Inflammatory macrophage treated with lipopolysaccharide for 1 hour (primary cell): ENCODE measurements around the gene BTBD16.

Experiments
- DNase-seq, 2 donors: peaks; one replicate each; pipeline ENCODE4 v3.0.0-alpha.2; 2020 to 2022

BTBD16 gene

GRCh38 chr10:122276611-122277208 lies 5.6 kb downstream of the BTBD16 start:
- no peak for DNase-seq

DNA sequence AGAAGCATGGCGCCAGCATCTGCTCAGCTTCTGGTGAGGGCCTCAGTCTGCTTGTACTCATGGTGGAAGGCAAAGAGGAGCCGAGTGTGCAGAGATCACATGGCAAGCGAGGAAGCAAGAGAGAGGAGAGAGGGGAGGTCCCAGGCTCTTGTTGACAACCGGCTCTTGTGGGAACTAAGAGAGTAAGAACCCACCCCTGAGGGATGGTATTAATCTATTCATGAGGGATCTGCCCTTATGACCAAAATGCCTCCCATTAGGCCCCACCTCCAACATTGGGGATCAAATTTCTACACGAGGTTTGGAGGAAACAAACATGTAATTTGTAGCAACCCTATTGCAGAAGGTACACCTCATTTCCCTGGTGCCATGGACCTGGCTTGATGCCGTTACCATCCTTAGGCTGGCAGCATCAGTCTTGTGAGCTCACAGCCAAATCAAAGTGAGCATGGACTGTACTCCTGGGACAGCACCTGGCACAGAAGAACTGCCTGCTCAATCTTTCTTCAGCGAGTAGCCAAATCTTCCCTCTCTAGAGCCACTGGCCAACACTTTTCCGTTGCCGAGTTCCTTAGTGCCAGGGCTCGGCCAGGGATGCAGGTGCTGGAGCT lies 6.5 kb downstream of the BTBD16 start:
- no peak for DNase-seq

DNA sequence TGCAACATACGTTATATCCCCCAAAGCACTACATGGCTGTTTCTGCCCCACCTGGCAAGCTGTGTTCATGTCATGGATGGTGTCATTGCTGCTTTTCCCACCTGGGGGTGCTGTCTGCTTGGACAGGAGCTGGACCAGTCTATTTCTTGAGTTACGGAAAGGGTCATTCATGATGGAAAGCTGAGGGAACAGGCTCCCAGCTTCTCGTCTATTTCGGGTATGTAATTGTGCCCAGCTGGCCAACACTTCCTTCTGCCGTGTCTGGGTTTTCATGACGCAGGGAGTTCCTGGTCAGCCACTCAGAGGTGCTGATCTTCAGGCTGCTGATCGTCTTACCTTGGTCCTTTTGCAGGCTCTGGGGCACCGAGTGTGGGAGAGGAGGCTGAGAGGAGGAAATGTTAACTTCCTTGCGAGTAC lies 8.6 kb downstream of the BTBD16 start:
- peak in 1 of 2 donors; percentile 2 for DNase-seq

DNA sequence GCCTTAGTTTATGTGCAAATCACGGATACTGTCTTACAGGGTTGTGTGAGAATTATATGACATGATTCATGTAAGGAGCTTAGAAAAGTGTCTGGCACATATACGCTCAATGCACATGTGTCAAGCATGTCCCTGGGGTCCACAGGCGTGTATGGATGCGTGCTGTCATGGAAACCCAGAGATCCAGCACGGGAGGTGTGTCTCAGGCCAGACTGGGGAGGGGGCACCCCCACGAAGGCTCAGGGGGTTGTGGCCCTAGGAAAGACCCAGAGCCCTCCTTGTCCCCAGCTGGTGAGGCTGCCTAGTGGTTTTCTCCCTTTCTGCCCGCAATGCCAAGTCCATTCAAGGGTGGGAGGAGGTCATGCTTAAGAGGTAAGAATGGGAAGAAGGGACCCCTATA lies 9.1 kb downstream of the BTBD16 start:
- no peak for DNase-seq

DNA sequence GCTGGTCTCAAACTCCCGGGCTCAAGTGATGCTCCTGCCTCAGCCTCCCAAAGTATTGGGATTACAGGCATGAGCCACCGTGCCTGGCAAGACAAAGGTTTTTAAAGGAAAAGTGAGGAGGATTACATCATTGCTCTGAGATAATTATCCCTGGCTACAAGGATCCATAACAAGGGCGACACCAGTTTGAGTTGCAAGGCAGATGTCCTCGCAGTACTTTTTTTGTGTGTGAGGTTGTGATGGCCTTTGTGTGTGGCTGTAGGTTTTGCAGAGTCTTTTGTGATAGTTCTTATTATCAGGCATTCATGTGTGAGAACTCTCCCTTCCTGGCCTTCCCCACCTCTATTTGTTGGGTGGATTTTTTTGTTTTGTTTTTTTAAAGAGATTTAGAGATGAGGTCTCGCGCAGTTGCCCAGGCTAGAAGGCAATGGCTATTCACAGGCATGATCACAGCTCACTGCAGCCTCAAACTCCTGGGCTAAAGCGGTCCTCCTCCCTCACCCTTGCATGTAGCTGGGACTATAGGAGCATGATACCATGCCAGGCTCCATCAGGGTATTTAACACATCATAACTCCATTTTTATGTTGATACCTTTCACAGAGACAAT lies 10.0 kb downstream of the BTBD16 start:
- DNase-seq = no peak

GRCh38 chr10:122281751-122282150 lies 10.7 kb downstream of the BTBD16 start:
- no peak for DNase-seq

- no peak for DNase-seq
Observed at GRCh38 chr10:122282253-122282671, 11.2 kb downstream of the BTBD16 start.

DNA sequence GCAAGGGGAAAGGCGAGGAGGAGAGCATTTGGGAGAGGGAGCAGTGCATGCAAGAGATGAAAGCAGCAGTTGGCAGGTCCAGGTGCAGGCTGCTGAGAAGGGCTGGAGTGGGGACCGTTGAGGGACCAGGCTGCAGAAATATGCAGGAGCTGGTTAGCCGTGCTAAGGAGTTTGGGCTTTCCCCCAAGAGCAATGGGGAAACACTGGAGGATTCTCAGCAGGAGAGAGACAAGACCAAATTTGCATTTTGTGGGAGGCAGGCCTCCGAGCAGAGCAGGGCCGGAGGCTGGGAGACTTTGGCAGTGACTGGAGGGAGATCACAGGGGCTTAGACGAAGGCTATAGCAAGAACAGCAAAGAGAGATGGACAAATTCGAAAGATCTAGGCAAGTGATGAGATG lies 11.8 kb downstream of the BTBD16 start:
- no peak for DNase-seq

DNA sequence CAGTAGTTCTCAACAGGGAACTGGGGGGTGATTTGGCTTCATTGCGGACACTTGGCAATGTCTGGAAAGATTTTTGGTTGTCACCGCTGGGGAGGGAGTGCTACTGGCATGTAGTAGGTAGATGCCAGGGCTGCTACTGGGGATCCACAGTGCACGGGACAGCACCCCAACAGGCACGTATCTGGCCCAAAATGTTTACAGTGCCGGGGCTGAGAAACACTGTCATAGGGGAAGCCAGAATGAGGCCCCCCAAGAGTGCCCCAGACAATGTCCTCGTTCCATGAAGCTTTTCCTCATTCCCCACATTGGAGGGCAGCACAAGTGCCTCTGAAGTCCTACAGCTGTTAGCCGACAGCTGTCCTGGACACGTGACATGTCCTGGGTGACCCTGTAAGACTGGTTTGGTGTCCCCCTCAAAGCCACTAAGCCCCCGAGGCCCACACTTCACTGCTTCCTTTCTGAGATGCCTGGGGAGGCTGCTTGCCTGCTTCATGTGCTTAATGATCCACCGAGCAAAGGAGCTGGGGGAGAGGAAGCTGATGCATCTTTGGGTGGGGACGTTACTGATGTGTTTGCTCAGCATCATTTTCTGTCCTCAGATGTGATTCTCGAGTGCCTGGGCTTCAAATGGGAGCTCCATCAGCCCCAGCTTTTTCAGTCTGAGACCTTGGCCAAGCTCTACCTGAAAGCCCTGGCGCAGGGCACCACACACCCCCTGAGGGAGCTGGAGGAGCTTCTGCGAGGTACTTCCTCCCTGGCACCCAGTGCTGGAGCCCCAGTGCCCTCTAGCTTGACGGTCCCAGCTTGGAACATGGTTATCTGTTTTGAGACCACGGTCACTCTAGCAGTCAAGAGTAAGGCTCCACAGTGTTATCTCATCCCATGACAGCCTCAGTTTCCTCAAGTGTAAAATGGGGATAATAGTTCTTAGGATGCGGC lies 14.7 kb downstream of the BTBD16 start:
- DNase-seq = no peak

- no peak for DNase-seq
Observed at GRCh38 chr10:122286867-122287266, 15.8 kb downstream of the BTBD16 start.

GRCh38 chr10:122287570-122287969 lies 16.5 kb downstream of the BTBD16 start:
- DNase-seq = no peak

DNA sequence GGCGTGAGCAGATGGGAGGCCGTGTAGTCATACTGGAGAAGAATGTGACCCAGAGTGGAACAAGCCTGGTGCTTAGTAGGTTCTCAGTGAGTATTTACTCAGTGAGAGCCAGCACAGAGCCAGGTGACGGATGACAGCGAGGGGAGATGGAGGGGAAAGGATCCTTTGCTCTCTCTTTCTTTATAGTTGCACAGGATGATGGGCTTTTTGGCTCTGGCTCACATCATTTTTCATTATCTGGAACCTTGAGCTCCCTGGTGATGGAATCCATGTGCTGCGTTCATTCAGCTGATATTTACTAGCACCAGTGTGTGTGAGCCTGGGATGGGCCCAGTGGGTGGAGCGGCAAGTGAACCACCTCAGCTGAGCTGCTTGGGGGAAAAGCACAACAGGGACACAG lies 17.2 kb downstream of the BTBD16 start:
- DNase-seq = no peak

DNA sequence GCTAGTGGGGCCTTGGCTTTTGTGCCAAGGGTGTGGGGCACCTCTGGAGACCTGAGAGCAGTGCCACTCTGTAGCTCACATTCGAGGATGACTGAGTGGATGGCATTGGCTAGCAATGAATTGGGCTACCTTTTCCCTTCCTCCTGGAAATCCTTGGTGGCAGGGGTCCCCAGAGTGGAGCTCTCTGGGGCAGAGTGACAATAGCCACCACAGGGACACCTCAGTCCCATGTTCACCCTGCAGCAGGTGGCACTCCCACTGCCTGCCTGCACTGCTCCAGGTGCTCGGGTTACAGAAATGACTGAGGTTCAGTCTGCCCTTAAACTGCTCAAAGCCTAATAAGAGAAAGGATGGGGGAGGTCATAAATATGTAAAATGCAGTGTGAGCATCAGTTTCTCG lies 17.8 kb downstream of the BTBD16 start:
- DNase-seq = no peak

GRCh38 chr10:122290334-122290733 lies 19.2 kb downstream of the BTBD16 start:
- DNase-seq = no peak

DNA sequence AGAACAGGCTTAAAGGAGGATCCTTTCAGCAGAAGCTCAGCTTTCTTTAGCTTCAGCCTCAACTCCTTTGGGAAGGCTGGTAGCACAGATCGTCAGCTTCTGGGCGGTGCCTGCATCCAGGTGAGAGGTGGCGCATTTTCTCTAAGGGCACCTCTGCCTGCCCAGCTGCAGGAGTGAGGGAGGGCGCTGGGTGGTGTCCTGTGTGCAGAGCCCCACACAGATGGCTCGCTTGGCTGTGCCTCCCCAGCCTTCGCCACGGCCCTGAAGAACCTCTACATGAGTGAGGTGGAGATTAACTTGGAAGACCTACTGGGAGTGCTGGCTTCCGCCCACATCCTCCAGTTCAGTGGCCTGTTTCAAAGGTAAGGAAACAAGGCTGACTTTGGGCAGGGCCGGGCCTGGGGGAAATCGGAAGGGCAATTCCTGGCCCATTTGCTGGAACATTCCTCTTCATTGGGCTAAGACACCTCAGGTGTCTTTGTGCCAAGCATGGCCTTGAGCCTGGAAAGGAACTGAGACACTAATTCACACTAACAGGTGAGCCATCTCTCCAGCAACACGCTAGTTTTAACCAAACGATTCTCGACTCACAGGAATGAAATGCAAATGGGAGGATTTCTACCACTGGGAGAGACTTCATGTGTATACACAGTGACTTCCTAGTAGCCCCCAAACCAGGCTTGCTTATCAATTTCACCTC lies 19.9 kb downstream of the BTBD16 start:
- DNase-seq = no peak

- no peak for DNase-seq
Observed at GRCh38 chr10:122291739-122292138, 20.6 kb downstream of the BTBD16 start.

DNA sequence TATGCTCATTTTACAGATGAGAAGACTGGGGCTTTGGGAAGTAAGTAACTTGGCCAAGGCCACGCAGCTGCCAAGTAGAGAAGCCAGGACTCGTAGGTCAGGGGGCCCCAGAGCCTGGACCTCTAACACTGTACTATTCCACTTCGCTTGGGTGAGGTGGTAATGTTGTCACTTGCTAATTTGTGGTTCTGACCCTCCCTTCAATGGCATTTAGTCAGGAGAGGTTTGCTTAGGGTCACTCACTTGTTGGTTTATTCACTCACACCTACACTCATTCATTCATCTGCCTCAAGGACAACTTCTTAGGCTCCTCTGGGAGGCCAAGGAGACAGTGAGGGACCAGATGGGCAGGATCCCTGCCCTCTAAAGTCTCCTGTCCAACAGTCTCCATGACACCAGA lies 21.3 kb downstream of the BTBD16 start:
- no peak for DNase-seq

- DNase-seq = no peak
Observed at GRCh38 chr10:122293156-122293960, 22.3 kb downstream of the BTBD16 start.

- DNase-seq = no peak
Observed at GRCh38 chr10:122293961-122294380, 22.9 kb downstream of the BTBD16 start.

- DNase-seq = no peak
Observed at GRCh38 chr10:122294511-122295450, 23.7 kb downstream of the BTBD16 start.

DNA sequence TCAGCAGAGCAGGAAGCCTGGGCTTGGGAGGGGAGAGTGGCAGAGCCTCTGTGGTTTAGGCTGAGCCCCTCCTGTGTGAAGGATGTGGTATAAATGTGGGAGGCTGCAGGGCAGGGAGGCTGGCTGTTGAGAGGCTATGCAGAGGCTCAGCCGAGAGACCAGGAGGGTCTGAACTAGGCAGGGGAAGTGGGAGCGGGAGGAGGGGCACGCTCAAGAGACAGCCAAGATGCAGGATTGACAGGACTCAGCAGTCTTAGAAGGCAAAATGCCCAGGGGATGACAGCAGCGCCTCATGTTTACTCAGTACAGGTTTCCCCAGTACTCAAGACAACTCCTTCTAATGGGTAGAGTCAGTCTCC lies 24.3 kb downstream of the BTBD16 start:
- no peak for DNase-seq
